Astrocyte (in vitro differentiated cells and primary cell): Measurements from ENCODE around the gene PPP1R14B. TPM values are rescaled to one million over a fixed set of nuclear protein-coding genes. Genes with fewer than 3 reads are reported as not detected.

Source experiments
- DNase-seq: peaks from one replicate; pipeline ENCODE4 v3.0.0-alpha.2; 2010; ENCODE audit warnings: low read depth
- FAIRE-seq: peaks from 2 replicates; lab custom pipeline; 2011; peaks lifted over from hg19 to GRCh38; lab: Jason Lieb, UNC
- H2AFZ ChIP-seq: 2 replicates; pipeline ENCODE4 v1.6.0; 2012; ENCODE audit warnings: low read depth, low read length, inconsistent platforms
- H3K27ac ChIP-seq: 2 replicates; pipeline ENCODE4 v1.5.1; 2011; ENCODE audit warnings: low read depth, low read length, inconsistent platforms
- H3K27me3 ChIP-seq: 2 replicates; pipeline ENCODE4 v1.6.0; 2011; ENCODE audit warnings: low read length, inconsistent platforms; ENCODE audit not compliant: insufficient read depth
- H3K36me3 ChIP-seq: 2 replicates; pipeline ENCODE4 v1.5.1; 2011; ENCODE audit warnings: low read length, inconsistent platforms; ENCODE audit not compliant: insufficient read depth
- H3K4me1 ChIP-seq: 2 replicates; pipeline ENCODE4 v1.5.1; 2011; ENCODE audit warnings: low read length, inconsistent platforms; ENCODE audit not compliant: insufficient read depth
- H3K4me2 ChIP-seq: 2 replicates; pipeline ENCODE4 v1.6.0; 2012; ENCODE audit warnings: low read length, inconsistent platforms
- H3K4me3 ChIP-seq: 2 replicates; pipeline ENCODE4 v1.5.1; 2011; ENCODE audit warnings: low read depth, mild to moderate bottlenecking, low read length, inconsistent platforms; ENCODE audit not compliant: insufficient read depth
- H3K79me2 ChIP-seq: 2 replicates; pipeline ENCODE4 v1.6.0; 2012; ENCODE audit warnings: mild to moderate bottlenecking, low read length, inconsistent platforms; ENCODE audit not compliant: insufficient read depth
- H3K9ac ChIP-seq: 2 replicates; pipeline ENCODE4 v1.6.0; 2012; ENCODE audit warnings: mild to moderate bottlenecking, low read length, inconsistent platforms
- H3K9me3 ChIP-seq: 2 replicates; pipeline ENCODE4 v1.5.1; 2012; ENCODE audit warnings: low read depth, mild to moderate bottlenecking, low read length, inconsistent platforms; ENCODE audit not compliant: insufficient read depth
- H4K20me1 ChIP-seq: 2 replicates; pipeline ENCODE4 v1.6.0; 2012; ENCODE audit warnings: low read length, inconsistent platforms; ENCODE audit not compliant: insufficient read depth
- H3K27ac Mint-ChIP-seq: one replicate; pipeline ENCODE4 v1.8.0; 2021; ENCODE audit warnings: mild to moderate bottlenecking, mixed read lengths; ENCODE audit not compliant: unreplicated experiment
- H3K27me3 Mint-ChIP-seq: one replicate; pipeline ENCODE4 v1.8.0; 2021; ENCODE audit warnings: low read depth, mixed read lengths; ENCODE audit not compliant: unreplicated experiment
- H3K36me3 Mint-ChIP-seq: one replicate; pipeline ENCODE4 v1.8.0; 2021; ENCODE audit warnings: low read depth, mixed read lengths; ENCODE audit not compliant: unreplicated experiment
- H3K4me1 Mint-ChIP-seq: one replicate; pipeline ENCODE4 v1.8.0; 2021; ENCODE audit warnings: low read depth, mixed read lengths; ENCODE audit not compliant: unreplicated experiment
- H3K4me3 Mint-ChIP-seq: one replicate; pipeline ENCODE4 v1.8.0; 2021; ENCODE audit warnings: mild to moderate bottlenecking, moderate library complexity, mixed read lengths; ENCODE audit not compliant: unreplicated experiment
- H3K9me3 Mint-ChIP-seq: one replicate; pipeline ENCODE4 v1.8.0; 2021; ENCODE audit warnings: mild to moderate bottlenecking, mixed read lengths; ENCODE audit not compliant: unreplicated experiment
- CTCF ChIP-seq: IDR thresholded peaks from 2 replicates; pipeline ENCODE4 v1.5.1; 2011; ENCODE audit warnings: low read depth, mild to moderate bottlenecking, inconsistent platforms, low read length, moderate library complexity; ENCODE audit not compliant: insufficient read depth
- EZH2 ChIP-seq: IDR thresholded peaks from 2 replicates; pipeline ENCODE4 v1.6.1; 2012; ENCODE audit warnings: mild to moderate bottlenecking, low read length, inconsistent platforms; ENCODE audit not compliant: insufficient read depth
- total RNA-seq: library from RNA; stranded (reverse); gene quantifications from 2 replicates; pipeline ENCODE4 v1.2.1, GENCODE V29; 2021

The PPP1R14B gene
- total RNA-seq, 1 donor from 2014 or later, result 370 TPM

- no peak for DNase-seq
- FAIRE-seq, result no peak
- H3K36me3 Mint-ChIP-seq, result no peaks in the 10 kb centered on the region
- H3K27me3 ChIP-seq, result no peaks in the 10 kb centered on the region
- TF ChIP-seq CTCF, result no peak
- no peak for TF ChIP-seq EZH2
- H3K9me3 Mint-ChIP-seq, result no peaks in the 10 kb centered on the region
- H2AFZ ChIP-seq, result no peak overlapping the region
- H3K27ac ChIP-seq, result no peak overlapping the region
- H3K27ac Mint-ChIP-seq, result no peak overlapping the region
- no peak overlapping the region for H3K9ac ChIP-seq
- H3K79me2 ChIP-seq, result peaks cover 16% of the 10 kb centered on the region
- no peaks in the 10 kb centered on the region for H3K27me3 Mint-ChIP-seq
- H3K4me2 ChIP-seq, result no peak overlapping the region
- H4K20me1 ChIP-seq, result peaks cover 11% of the 10 kb centered on the region
- H3K4me1 ChIP-seq, result peaks cover 22% of the 10 kb centered on the region
- peaks cover 11% of the 10 kb centered on the region for H3K36me3 ChIP-seq
- H3K4me1 Mint-ChIP-seq, result peaks cover 4% of the 10 kb centered on the region
- H3K9me3 ChIP-seq, result no peaks in the 10 kb centered on the region
- no peak overlapping the region for H3K4me3 ChIP-seq
- H3K4me3 Mint-ChIP-seq, result peak overlapping the region; percentile 45
Measured at GRCh38 chr11:64237484-64237951, 9.2 kb downstream of the PPP1R14B start.

DNA sequence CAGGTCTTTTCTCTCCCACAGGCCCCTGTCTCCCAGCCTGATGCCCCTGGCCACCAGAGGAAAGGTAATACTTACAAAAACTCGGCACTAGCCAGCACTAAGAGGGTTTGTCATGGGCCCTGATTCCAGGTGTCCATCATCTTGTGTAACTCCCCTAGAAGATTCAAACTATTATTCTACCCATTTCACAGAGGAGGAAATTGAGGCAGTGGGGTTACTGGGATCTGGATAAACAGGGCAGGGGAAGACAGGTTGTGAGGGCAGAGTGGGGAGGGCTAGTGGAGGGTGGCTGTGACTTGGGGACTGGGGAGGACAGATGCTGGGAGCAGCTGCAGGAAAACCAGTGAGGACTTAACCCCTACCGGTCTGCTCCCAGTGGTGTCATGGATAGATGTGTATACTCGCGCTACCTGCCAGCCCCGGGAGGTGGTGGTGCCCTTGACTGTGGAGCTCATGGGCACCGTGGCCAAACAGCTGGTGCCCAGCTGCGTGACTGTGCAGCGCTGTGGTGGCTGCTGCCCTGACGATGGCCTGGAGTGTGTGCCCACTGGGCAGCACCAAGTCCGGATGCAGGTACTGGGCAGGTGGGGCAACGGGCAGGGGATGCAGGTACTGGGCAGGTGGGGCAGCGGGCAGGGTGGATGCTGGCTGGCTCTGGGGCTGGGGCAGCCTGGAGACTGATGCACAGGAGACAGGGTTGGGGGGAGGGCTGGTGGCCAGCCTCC lies 11.1 kb downstream of the PPP1R14B start:
- no peaks in the 10 kb centered on the region for H3K9me3 Mint-ChIP-seq
- Histone ChIP-seq H2AFZ (no peak overlapping the region), H3K4me2 (peak overlapping the region; percentile 83), H3K4me1 (peaks cover 23% of the 10 kb centered on the region), H3K27me3 (no peaks in the 10 kb centered on the region), H3K9me3 (no peaks in the 10 kb centered on the region), H3K27ac (no peak overlapping the region), H3K79me2 (peaks cover 8% of the 10 kb centered on the region), H3K9ac (peak overlapping the region; percentile 29), H3K4me3 (peak overlapping the region; percentile 45), H3K36me3 (peaks cover 11% of the 10 kb centered on the region), H4K20me1 (peaks cover 11% of the 10 kb centered on the region)
- peaks cover 7% of the 10 kb centered on the region for H3K4me1 Mint-ChIP-seq
- no peaks in the 10 kb centered on the region for H3K36me3 Mint-ChIP-seq
- peak overlapping the region; percentile 81 for H3K4me3 Mint-ChIP-seq
- peak overlapping the region; percentile 69 for H3K27ac Mint-ChIP-seq
- FAIRE-seq (no peak), DNase-seq (no peak)
- TF ChIP-seq CTCF (no peak), EZH2 (no peak)
- no peaks in the 10 kb centered on the region for H3K27me3 Mint-ChIP-seq
